SK-N-SH treated with all-trans-retinoic acid at 6 μM for 48 hours (cell line): Measurements from ENCODE around the gene TBCD.

Experiments used
- ATAC-seq: fragments of 200-7000 bp; cut with Tn5 transposase; 3 replicates; pipeline ENCODE4 v1.9.1; 2020; ENCODE audit warnings: mild to moderate bottlenecking, moderate library complexity
- CSDC2 ChIP-seq: fragments of 250-450 bp; sonication (Bioruptor Pico); IDR thresholded peaks from 2 replicates; pipeline ENCODE4 v1.5.0; 2020; ENCODE audit warnings: mild to moderate bottlenecking, moderate library complexity
- CSRNP3 ChIP-seq: fragments of 250-450 bp; sonication (Bioruptor Pico); IDR thresholded peaks from 2 replicates; pipeline ENCODE4 v1.5.1; 2021; ENCODE audit warnings: mild to moderate bottlenecking, moderate library complexity
- ESRRG ChIP-seq: fragments of 250-450 bp; sonication (Bioruptor Pico); IDR thresholded peaks from 2 replicates; pipeline ENCODE4 v1.6.1; 2021; ENCODE audit warnings: mild to moderate bottlenecking
- GLIS3 ChIP-seq: fragments of 250-450 bp; sonication (Bioruptor Pico); IDR thresholded peaks from 2 replicates; pipeline ENCODE4 v1.5.0; 2020; ENCODE audit warnings: mild to moderate bottlenecking, moderate library complexity
- ISL1 ChIP-seq: fragments of 250-450 bp; sonication (Bioruptor Pico); IDR thresholded peaks from 2 replicates; pipeline ENCODE4 v2.1.2; 2022; ENCODE audit warnings: mild to moderate bottlenecking, moderate library complexity
- OSR1 ChIP-seq: fragments of 250-450 bp; sonication (Bioruptor Pico); IDR thresholded peaks from 2 replicates; pipeline ENCODE4 v1.8.0; 2022; ENCODE audit warnings: moderate library complexity, mild to moderate bottlenecking, inconsistent platforms
- POU6F1 ChIP-seq: fragments of 250-450 bp; sonication (Bioruptor Pico); IDR thresholded peaks from 2 replicates; pipeline ENCODE4 v1.8.0; 2021; ENCODE audit warnings: low read depth, mild to moderate bottlenecking, moderate library complexity, borderline replicate concordance
- PPARA ChIP-seq: fragments of 250-450 bp; sonication (Bioruptor Pico); IDR thresholded peaks from 2 replicates; pipeline ENCODE4 v1.5.0; 2020; ENCODE audit warnings: mild to moderate bottlenecking, borderline replicate concordance
- RARB ChIP-seq: fragments of 250-450 bp; sonication (Bioruptor Pico); IDR thresholded peaks from 2 replicates; pipeline ENCODE4 v1.8.0; 2021; ENCODE audit warnings: mild to moderate bottlenecking, moderate library complexity
- SNAI2 ChIP-seq: fragments of 250-450 bp; sonication (Bioruptor Pico); IDR thresholded peaks from 2 replicates; pipeline ENCODE4 v1.5.0; 2020; ENCODE audit warnings: mild to moderate bottlenecking, moderate library complexity
- TCF4 ChIP-seq: fragments of 250-450 bp; sonication (Bioruptor Pico); IDR thresholded peaks from 2 replicates; pipeline ENCODE4 v1.8.0; 2021; ENCODE audit warnings: mild to moderate bottlenecking, moderate library complexity, borderline replicate concordance
- TOX ChIP-seq: fragments of 250-450 bp; sonication (Bioruptor Pico); IDR thresholded peaks from 2 replicates; pipeline ENCODE4 v1.8.0; 2021; ENCODE audit warnings: mild to moderate bottlenecking, moderate library complexity, borderline replicate concordance
- TSHZ2 ChIP-seq: fragments of 250-450 bp; sonication (Bioruptor Pico); IDR thresholded peaks from 2 replicates; pipeline ENCODE4 v1.5.0; 2020; ENCODE audit warnings: mild to moderate bottlenecking, moderate library complexity
- ZC3H10 ChIP-seq: fragments of 250-450 bp; sonication (Bioruptor Pico); IDR thresholded peaks from 2 replicates; pipeline ENCODE4 v1.5.1; 2021; ENCODE audit warnings: mild to moderate bottlenecking, moderate library complexity
- ZFP3 ChIP-seq: fragments of 250-450 bp; sonication (Bioruptor Pico); IDR thresholded peaks from 2 replicates; pipeline ENCODE4 v1.5.0; 2020; ENCODE audit warnings: mild to moderate bottlenecking, moderate library complexity
- ZFP30 ChIP-seq: fragments of 450-650 bp; formaldehyde crosslinking; IDR thresholded peaks from 2 replicates; pipeline ENCODE4 v1.5.0; 2022; ENCODE audit warnings: mild to moderate bottlenecking, moderate library complexity
- ZNF70 ChIP-seq: fragments of 450-650 bp; formaldehyde crosslinking; IDR thresholded peaks from 2 replicates; pipeline ENCODE4 v1.5.0; 2020; ENCODE audit warnings: mild to moderate bottlenecking, moderate library complexity
- ZNF8 ChIP-seq: fragments of 450-650 bp; formaldehyde crosslinking; IDR thresholded peaks from 2 replicates; pipeline ENCODE4 v1.5.0; 2020; ENCODE audit warnings: mild to moderate bottlenecking, moderate library complexity
- TF ChIP-seq, protein P1 (sequence below): fragments of 250-450 bp; sonication (Bioruptor Pico); IDR thresholded peaks from 2 replicates; pipeline ENCODE4 v1.8.0; 2020; ENCODE audit warnings: mild to moderate bottlenecking, moderate library complexity, borderline replicate concordance
- TF ChIP-seq, protein P2 (sequence below): fragments of 250-450 bp; sonication (Bioruptor Pico); IDR thresholded peaks from 2 replicates; pipeline ENCODE4 v1.5.1; 2020; ENCODE audit warnings: low read depth, mild to moderate bottlenecking, moderate library complexity

The TBCD gene

GRCh38 chr17:82967268-82968032 is 215.6 kb downstream of the TBCD start:
- TF ChIP-seq, protein P1, sequence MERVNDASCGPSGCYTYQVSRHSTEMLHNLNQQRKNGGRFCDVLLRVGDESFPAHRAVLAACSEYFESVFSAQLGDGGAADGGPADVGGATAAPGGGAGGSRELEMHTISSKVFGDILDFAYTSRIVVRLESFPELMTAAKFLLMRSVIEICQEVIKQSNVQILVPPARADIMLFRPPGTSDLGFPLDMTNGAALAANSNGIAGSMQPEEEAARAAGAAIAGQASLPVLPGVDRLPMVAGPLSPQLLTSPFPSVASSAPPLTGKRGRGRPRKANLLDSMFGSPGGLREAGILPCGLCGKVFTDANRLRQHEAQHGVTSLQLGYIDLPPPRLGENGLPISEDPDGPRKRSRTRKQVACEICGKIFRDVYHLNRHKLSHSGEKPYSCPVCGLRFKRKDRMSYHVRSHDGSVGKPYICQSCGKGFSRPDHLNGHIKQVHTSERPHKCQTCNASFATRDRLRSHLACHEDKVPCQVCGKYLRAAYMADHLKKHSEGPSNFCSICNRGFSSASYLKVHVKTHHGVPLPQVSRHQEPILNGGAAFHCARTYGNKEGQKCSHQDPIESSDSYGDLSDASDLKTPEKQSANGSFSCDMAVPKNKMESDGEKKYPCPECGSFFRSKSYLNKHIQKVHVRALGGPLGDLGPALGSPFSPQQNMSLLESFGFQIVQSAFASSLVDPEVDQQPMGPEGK = no peak
- TF ChIP-seq SNAI2 (no peak), POU6F1 (no peak), TOX (no peak), CSRNP3 (CRISPR knock-in tag) (no peak), ZFP30 (CRISPR knock-in tag) (no peak), ESRRG (CRISPR knock-in tag) (no peak), TCF4 (CRISPR knock-in tag) (no peak), ZFP3 (CRISPR knock-in tag) (no peak), GLIS3 (CRISPR knock-in tag) (no peak), RARB (CRISPR knock-in tag) (no peak), ISL1 (CRISPR knock-in tag) (no peak), CSDC2 (no peak), PPARA (CRISPR knock-in tag) (no peak), ZNF70 (CRISPR knock-in tag) (no peak), TSHZ2 (no peak), OSR1 (CRISPR knock-in tag) (no peak)
- ATAC-seq = no peak

DNA sequence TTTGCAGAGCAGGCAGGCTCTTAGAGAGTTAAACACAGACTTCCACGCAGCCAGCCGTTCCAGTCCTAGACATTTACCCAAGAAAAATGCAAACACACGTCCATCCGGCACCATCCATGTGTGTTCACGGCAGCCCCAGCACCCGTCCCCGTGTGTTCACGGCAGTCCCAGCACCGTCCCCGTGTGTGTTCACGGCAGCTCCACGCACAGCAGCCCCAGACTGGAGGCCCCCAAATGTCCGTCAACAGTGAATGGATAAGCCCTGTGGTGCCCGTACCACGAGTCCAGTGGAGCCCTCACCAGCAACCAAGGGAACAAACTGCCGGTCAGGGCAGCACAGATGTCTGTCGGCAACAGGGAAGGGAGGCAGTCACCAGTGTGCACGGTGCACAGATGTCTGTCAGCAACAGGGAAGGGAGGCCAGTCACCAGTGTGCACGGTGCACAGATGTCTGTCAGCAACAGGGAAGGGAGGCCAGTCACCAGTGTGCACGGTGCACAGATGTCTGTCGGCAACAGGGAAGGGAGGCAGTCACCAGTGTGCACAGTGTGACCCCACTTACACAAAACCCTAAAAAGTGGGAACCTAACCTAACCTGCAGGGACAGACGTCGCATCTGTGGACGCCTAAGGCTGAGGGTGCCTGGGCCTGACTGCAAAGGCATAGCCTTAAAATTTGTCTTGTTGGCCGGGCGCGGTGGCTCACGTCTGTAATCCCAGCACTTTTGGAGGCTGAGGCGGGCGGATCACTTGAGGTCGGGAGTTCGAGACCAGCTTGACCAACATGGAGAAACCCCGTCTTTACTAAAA is 216.4 kb downstream of the TBCD start:
- ATAC-seq = peak; percentile 55

DNA sequence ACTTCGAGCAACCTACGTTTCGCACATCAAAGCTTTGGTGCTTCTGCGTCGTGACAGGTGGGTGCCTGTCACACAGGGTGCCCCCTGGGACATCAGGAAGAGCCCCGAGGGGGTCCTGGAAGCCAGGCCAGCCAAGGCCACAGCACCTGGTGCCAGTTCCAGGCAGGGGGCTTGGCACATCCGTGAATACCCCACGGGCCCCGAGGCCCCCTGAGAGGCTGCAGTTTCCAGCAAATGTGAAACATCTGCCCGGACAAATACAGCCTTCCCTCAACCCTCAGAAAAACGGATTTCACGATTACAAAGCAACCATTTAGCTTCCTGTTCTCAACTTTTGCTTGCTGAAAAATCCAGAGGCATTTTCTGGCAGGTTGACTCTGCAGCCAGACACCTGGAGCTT is 218.2 kb downstream of the TBCD start:
- no peak for ATAC-seq
- TF ChIP-seq GLIS3 (CRISPR knock-in tag) (no peak), OSR1 (CRISPR knock-in tag) (no peak), ZFP3 (CRISPR knock-in tag) (no peak), ZNF70 (CRISPR knock-in tag) (no peak), ZFP30 (CRISPR knock-in tag) (no peak), SNAI2 (no peak), ZNF8 (CRISPR knock-in tag) (no peak), PPARA (CRISPR knock-in tag) (no peak), TCF4 (CRISPR knock-in tag) (no peak), ZC3H10 (CRISPR knock-in tag) (no peak)
- TF ChIP-seq, protein P2, sequence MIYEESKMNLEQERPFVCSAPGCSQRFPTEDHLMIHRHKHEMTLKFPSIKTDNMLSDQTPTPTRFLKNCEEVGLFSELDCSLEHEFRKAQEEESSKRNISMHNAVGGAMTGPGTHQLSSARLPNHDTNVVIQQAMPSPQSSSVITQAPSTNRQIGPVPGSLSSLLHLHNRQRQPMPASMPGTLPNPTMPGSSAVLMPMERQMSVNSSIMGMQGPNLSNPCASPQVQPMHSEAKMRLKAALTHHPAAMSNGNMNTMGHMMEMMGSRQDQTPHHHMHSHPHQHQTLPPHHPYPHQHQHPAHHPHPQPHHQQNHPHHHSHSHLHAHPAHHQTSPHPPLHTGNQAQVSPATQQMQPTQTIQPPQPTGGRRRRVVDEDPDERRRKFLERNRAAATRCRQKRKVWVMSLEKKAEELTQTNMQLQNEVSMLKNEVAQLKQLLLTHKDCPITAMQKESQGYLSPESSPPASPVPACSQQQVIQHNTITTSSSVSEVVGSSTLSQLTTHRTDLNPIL (CRISPR knock-in tag) = no peak
